ENCODE data around the gene PAMR1.

PAMR1 gene

GRCh38 chr11:35488117-35488516, 37.3 kb downstream of the PAMR1 start:
- Histone ChIP-seq H3K79me2 (ENCODE audit: insufficient read depth, low read length) (no peaks in the 10 kb centered on the region), H3K27me3 (ENCODE audit: low read length) (no peaks in the 10 kb centered on the region), H2AFZ (ENCODE audit: low read depth, low read length, severe bottlenecking) (no peak overlapping the region), H3K4me3 (ENCODE audit: insufficient read depth, low read length, poor library complexity, severe bottlenecking) (no peak overlapping the region), H3K36me3 (ENCODE audit: low read length) (no peaks in the 10 kb centered on the region), H3K27ac (ENCODE audit: low read depth, low read length) (no peak overlapping the region), H3F3A (ENCODE audit: insufficient read depth) (no peaks in the 10 kb centered on the region), H3K4me2 (ENCODE audit: low read depth, low read length, poor library complexity, severe bottlenecking) (no peak overlapping the region), H3K9me3 (ENCODE audit: insufficient read depth, low read length) (no peaks in the 10 kb centered on the region), H3K9ac (ENCODE audit: low read length) (no peak overlapping the region), H3K9me2 (replicated peaks; ENCODE audit: insufficient read depth, low read length) (no peaks in the 10 kb centered on the region), H4K20me1 (ENCODE audit: low read depth, low read length) (no peaks in the 10 kb centered on the region)
- TF ChIP-seq CTCF (IDR thresholded peaks at IDR 0.05; ENCODE audit: insufficient read depth, low read length, poor library complexity, severe bottlenecking): no peak
- no peak for TF ChIP-seq EZH2phosphoT487 (conservative IDR thresholded peaks at IDR 0.05; ENCODE audit: low read length)

- no peaks in the 10 kb centered on the region for H3K79me2 ChIP-seq (ENCODE audit: insufficient read depth, low read length)
- TF ChIP-seq EZH2phosphoT487 (conservative IDR thresholded peaks at IDR 0.05; ENCODE audit: low read length) (no peak), CTCF (IDR thresholded peaks at IDR 0.05; ENCODE audit: insufficient read depth, low read length, poor library complexity, severe bottlenecking) (peak; percentile 13)
- no peaks in the 10 kb centered on the region for H3K9me2 ChIP-seq (replicated peaks; ENCODE audit: insufficient read depth, low read length)
- H2AFZ ChIP-seq (ENCODE audit: low read depth, low read length, severe bottlenecking): no peak overlapping the region
- H3K9ac ChIP-seq (ENCODE audit: low read length): no peak overlapping the region
- no peak overlapping the region for H3K4me3 ChIP-seq (ENCODE audit: insufficient read depth, low read length, poor library complexity, severe bottlenecking)
- H4K20me1 ChIP-seq (ENCODE audit: low read depth, low read length): no peaks in the 10 kb centered on the region
- H3K27me3 ChIP-seq (ENCODE audit: low read length): no peaks in the 10 kb centered on the region
- H3K4me2 ChIP-seq (ENCODE audit: low read depth, low read length, poor library complexity, severe bottlenecking): no peak overlapping the region
- no peaks in the 10 kb centered on the region for H3K9me3 ChIP-seq (ENCODE audit: insufficient read depth, low read length)
- H3F3A ChIP-seq (ENCODE audit: insufficient read depth): no peaks in the 10 kb centered on the region
- H3K27ac ChIP-seq (ENCODE audit: low read depth, low read length): no peak overlapping the region
- H3K36me3 ChIP-seq (ENCODE audit: low read length): no peaks in the 10 kb centered on the region
Measured at GRCh38 chr11:35487532-35488078, 37.8 kb downstream of the PAMR1 start.

- Histone ChIP-seq H3K9me2 (replicated peaks; ENCODE audit: insufficient read depth, low read length) (no peaks in the 10 kb centered on the region), H3K27me3 (ENCODE audit: low read length) (no peaks in the 10 kb centered on the region), H3K4me3 (ENCODE audit: insufficient read depth, low read length, poor library complexity, severe bottlenecking) (no peak overlapping the region), H3K79me2 (ENCODE audit: insufficient read depth, low read length) (no peaks in the 10 kb centered on the region), H3K9me3 (ENCODE audit: insufficient read depth, low read length) (no peaks in the 10 kb centered on the region), H3F3A (ENCODE audit: insufficient read depth) (no peaks in the 10 kb centered on the region), H3K36me3 (ENCODE audit: low read length) (no peaks in the 10 kb centered on the region), H2AFZ (ENCODE audit: low read depth, low read length, severe bottlenecking) (no peak overlapping the region), H3K4me2 (ENCODE audit: low read depth, low read length, poor library complexity, severe bottlenecking) (no peak overlapping the region), H3K27ac (ENCODE audit: low read depth, low read length) (no peak overlapping the region), H3K9ac (ENCODE audit: low read length) (no peak overlapping the region), H4K20me1 (ENCODE audit: low read depth, low read length) (no peaks in the 10 kb centered on the region)
- TF ChIP-seq EZH2phosphoT487 (conservative IDR thresholded peaks at IDR 0.05; ENCODE audit: low read length) (no peak), CTCF (IDR thresholded peaks at IDR 0.05; ENCODE audit: insufficient read depth, low read length, poor library complexity, severe bottlenecking) (no peak)
Measured at GRCh38 chr11:35486934-35487333, 38.5 kb downstream of the PAMR1 start.

Measured in SU-DHL-6 (cell line).